ENCODE measurements around the gene GRAMD2B. TPM values are rescaled to one million over a fixed set of nuclear protein-coding genes. Genes with fewer than 3 reads are reported as not detected.

GRAMD2B gene
- total and polyA plus RNA-seq, 2 of the 13 experiments (the other 11 are each of a cell fraction or from before 2014, with no cell fraction given): 8.1 to 10.6 TPM

- no peak for TF ChIP-seq ZBTB10 (CRISPR knock-in tag; IDR thresholded peaks at IDR 0.05; ENCODE audit: borderline replicate concordance)
- no peak for TF ChIP-seq ZIK1 (CRISPR knock-in tag; IDR thresholded peaks at IDR 0.05; ENCODE audit: borderline replicate concordance, low read depth)
- no peak for TF ChIP-seq ZNF629 (CRISPR knock-in tag; conservative IDR thresholded peaks at IDR 0.05)
- TF ChIP-seq ZNF460 (CRISPR knock-in tag; IDR thresholded peaks at IDR 0.05; ENCODE audit: borderline replicate concordance): no peak
- no peak for TF ChIP-seq ZNF496 (CRISPR knock-in tag; IDR thresholded peaks at IDR 0.05; ENCODE audit: insufficient replicate concordance)
- TF ChIP-seq NFKBIZ (CRISPR knock-in tag; IDR thresholded peaks at IDR 0.05): no peak
- no peak for TF ChIP-seq ZBTB46 (CRISPR knock-in tag; IDR thresholded peaks at IDR 0.05; ENCODE audit: borderline replicate concordance)
- TF ChIP-seq ZNF530 (CRISPR knock-in tag; IDR thresholded peaks at IDR 0.05; ENCODE audit: low read depth): no peak
- peak; percentile 41; the same call in 1 of the 2 replicates for TF ChIP-seq NRL (CRISPR knock-in tag; IDR thresholded peaks at IDR 0.05; ENCODE audit: borderline replicate concordance)
- 0 out of 2 replicates have a peak, but pooled peaks have one; percentile 46 for TF ChIP-seq ZMYM4 (CRISPR knock-in tag; IDR thresholded peaks at IDR 0.05)
- no peak for TF ChIP-seq ZSCAN5A (CRISPR knock-in tag; IDR thresholded peaks at IDR 0.05; ENCODE audit: borderline replicate concordance)
- TF ChIP-seq ZNF468 (CRISPR knock-in tag; IDR thresholded peaks at IDR 0.05): no peak
- no peak for TF ChIP-seq CC2D1A (CRISPR knock-in tag; IDR thresholded peaks at IDR 0.05)
- TF ChIP-seq KLF11 (CRISPR knock-in tag; IDR thresholded peaks at IDR 0.05): no peak
- no peak for TF ChIP-seq ZNF770 (CRISPR knock-in tag; IDR thresholded peaks at IDR 0.05)
- TF ChIP-seq SKI (IDR thresholded peaks at IDR 0.05; ENCODE audit: partially characterized antibody): no peak
- no peak for TF ChIP-seq RAD51 (IDR thresholded peaks at IDR 0.05; ENCODE audit: borderline replicate concordance)
- no peak for TF ChIP-seq ZNF350 (CRISPR knock-in tag; IDR thresholded peaks at IDR 0.05; ENCODE audit: borderline replicate concordance, low read depth)
- peak; percentile 50 for TF ChIP-seq PHF8 (CRISPR knock-in tag; IDR thresholded peaks at IDR 0.05)
- TF ChIP-seq E2F1 (CRISPR knock-in tag; IDR thresholded peaks at IDR 0.05): 0 out of 2 replicates have a peak, but pooled peaks have one; percentile 41
These were observed at the start of gene GRAMD2B (continued) for GRCh38 chr5:126422994-126423788.

Measured in HepG2 (cell line).